Measurements from ENCODE around the gene KCNK1.

GRCh38 chr1:233575450-233575849, 38.5 kb upstream of the KCNK1 start:
- TF ChIP-seq CTCF (IDR thresholded peaks at IDR 0.05; ENCODE audit: borderline replicate concordance, extremely low read depth, low read length, poor library complexity, severe bottlenecking) (no peak), EZH2 (IDR thresholded peaks at IDR 0.05; ENCODE audit: borderline replicate concordance, low read depth, low read length, severe bottlenecking) (no peak)

All from DND-41 (cell line).